ENCODE measurements around the gene TAS2R50. TPM values are rescaled to one million over a fixed set of nuclear protein-coding genes. Genes with fewer than 3 reads are reported as not detected.

Gene TAS2R50
- total RNA-seq, 1 donor from 2014 or later = 2.9 TPM

DNA sequence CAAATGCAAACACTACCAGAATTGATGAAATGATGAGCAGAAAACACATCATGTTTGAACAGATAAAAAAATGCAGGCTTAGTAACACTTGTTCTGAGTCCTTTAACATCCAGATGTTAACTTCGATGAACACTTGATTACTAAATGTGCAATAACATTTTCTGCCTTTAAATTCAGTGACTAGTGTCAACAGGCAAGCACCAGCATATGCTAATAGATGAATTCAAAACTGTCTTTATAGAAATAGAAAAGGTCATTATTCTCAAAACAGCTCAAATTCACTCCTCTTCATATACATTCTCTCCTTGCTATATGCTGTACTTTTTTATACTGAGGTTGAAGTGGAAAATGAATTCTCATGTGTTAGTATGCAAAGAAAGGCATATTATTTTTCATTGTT, 35.8 kb upstream of the TAS2R50 start, which contains the start of gene TAS2R19:
Gene TAS2R19 (minus strand): TSS at position 101 of the 400 bp plus-strand sequence. CDS start 49 bp downstream, at position 52.
- H3K4me3 ChIP-seq = no peak within 1 kb of the TSS
- DNase-seq (ENCODE audit: extremely low spot score in 2 of 2) = no peak
- H3K27me3 ChIP-seq = no peaks in the 10 kb centered on the region
- H3K9me3 ChIP-seq = no peaks in the 10 kb centered on the region
- H3K4me1 ChIP-seq = no peaks in the 10 kb centered on the region
- H3K36me3 ChIP-seq = peaks cover 0 to 3% of the 10 kb centered on the region in 2 donors
- TF ChIP-seq POLR2AphosphoS5 (IDR thresholded peaks at IDR 0.05; ENCODE audit: insufficient read depth in 1 of 2, low read depth in 1 of 2) (no peak), POLR2A (IDR thresholded peaks at IDR 0.05) (no peak), CTCF (IDR thresholded peaks at IDR 0.05) (no peak)
- H3K27ac ChIP-seq = no peak within 1 kb of the TSS
- intact Hi-C loops (cut with DNase I) = no loop called here

DNA sequence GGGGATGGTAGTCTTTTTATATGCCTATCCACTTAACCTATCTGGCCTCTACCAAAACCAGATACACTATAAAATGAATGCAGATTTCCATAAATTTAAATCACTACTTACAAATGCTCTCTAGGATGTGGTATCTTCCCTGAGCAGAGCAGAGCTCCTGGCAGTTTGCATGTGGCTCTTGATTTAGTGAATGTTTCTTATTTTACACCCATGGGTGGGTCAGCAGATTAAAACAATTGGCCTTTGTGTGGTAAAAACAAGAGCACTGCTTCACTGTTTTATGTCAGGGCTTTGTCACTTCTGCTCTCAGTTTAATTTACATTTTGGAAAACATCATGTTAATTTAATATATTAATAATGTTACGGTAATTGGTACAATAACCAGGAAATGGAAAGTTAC, 30.2 kb upstream of the TAS2R50 start:
- Histone ChIP-seq H3K4me1 (no peaks in the 10 kb centered on the region), H3K36me3 (peaks cover 0 to 4% of the 10 kb centered on the region in 2 donors), H3K27me3 (no peaks in the 10 kb centered on the region), H3K27ac (no peak overlapping the region), H3K4me3 (no peak overlapping the region), H3K9me3 (no peaks in the 10 kb centered on the region)
- no peak for DNase-seq (ENCODE audit: extremely low spot score in 2 of 2)
- intact Hi-C loops (cut with DNase I) = no loop called here
- TF ChIP-seq CTCF (IDR thresholded peaks at IDR 0.05) = no peak
- no peak for TF ChIP-seq POLR2AphosphoS5 (IDR thresholded peaks at IDR 0.05; ENCODE audit: insufficient read depth in 1 of 2, low read depth in 1 of 2)
- no peak for TF ChIP-seq POLR2A (IDR thresholded peaks at IDR 0.05)

- intact Hi-C loops (cut with DNase I) = no loop called here
- no peak overlapping the region for H3K4me3 ChIP-seq
- DNase-seq (ENCODE audit: extremely low spot score in 2 of 2) = no peak
- H3K27ac ChIP-seq = no peak overlapping the region
- TF ChIP-seq CTCF (IDR thresholded peaks at IDR 0.05) = no peak
- no peak for TF ChIP-seq POLR2A (IDR thresholded peaks at IDR 0.05)
- TF ChIP-seq POLR2AphosphoS5 (IDR thresholded peaks at IDR 0.05; ENCODE audit: insufficient read depth in 1 of 2, low read depth in 1 of 2) = no peak
- H3K9me3 ChIP-seq = no peaks in the 10 kb centered on the region
- no peaks in the 10 kb centered on the region for H3K27me3 ChIP-seq
- no peaks in the 10 kb centered on the region for H3K4me1 ChIP-seq
- peaks cover 0 to 4% of the 10 kb centered on the region in 2 donors for H3K36me3 ChIP-seq
Observed at GRCh38 chr12:11015775-11016430, 29.2 kb upstream of the TAS2R50 start.

DNA sequence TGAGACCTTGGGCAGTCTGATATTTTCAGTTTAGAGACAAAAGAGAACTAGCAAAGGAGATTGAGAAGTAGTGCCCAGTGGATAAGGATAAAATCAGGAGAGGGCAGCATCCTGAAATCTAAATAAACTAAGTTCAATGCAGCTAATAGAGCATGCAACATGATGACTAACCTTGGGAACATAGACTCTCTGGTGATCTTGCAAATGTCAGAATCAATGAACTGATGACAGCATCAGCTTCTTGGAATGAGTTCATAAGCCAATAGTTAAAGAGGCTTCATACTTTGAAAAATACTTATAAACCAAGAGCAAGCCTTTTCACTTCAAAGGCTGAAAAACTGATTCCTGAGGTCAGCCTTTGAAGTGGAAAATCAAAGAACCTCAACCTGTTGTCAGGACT, 27.5 kb upstream of the TAS2R50 start:
- no peak overlapping the region for H3K4me3 ChIP-seq
- TF ChIP-seq POLR2AphosphoS5 (IDR thresholded peaks at IDR 0.05; ENCODE audit: insufficient read depth in 1 of 2, low read depth in 1 of 2) = no peak
- TF ChIP-seq POLR2A (IDR thresholded peaks at IDR 0.05) = no peak
- no peak for TF ChIP-seq CTCF (IDR thresholded peaks at IDR 0.05)
- no peaks in the 10 kb centered on the region for H3K27me3 ChIP-seq
- intact Hi-C loops (cut with DNase I) = no loop called here
- H3K36me3 ChIP-seq = peaks cover 0 to 4% of the 10 kb centered on the region in 2 donors
- H3K27ac ChIP-seq = no peak overlapping the region
- no peak for DNase-seq (ENCODE audit: extremely low spot score in 2 of 2)
- no peaks in the 10 kb centered on the region for H3K9me3 ChIP-seq
- no peaks in the 10 kb centered on the region for H3K4me1 ChIP-seq

- no peaks in the 10 kb centered on the region for H3K4me1 ChIP-seq
- TF ChIP-seq CTCF (IDR thresholded peaks at IDR 0.05) (no peak), POLR2A (IDR thresholded peaks at IDR 0.05) (no peak)
- no peak for DNase-seq (ENCODE audit: extremely low spot score in 2 of 2)
- no peak overlapping the region for H3K4me3 ChIP-seq
- no peaks in the 10 kb centered on the region for H3K27me3 ChIP-seq
- no peaks in the 10 kb centered on the region for H3K9me3 ChIP-seq
- no peaks in the 10 kb centered on the region for H3K36me3 ChIP-seq
- no peak overlapping the region for H3K27ac ChIP-seq
- intact Hi-C loops (cut with DNase I) = no loop called here
Observed at GRCh38 chr12:11007608-11008007, 20.9 kb upstream of the TAS2R50 start.
